MM.1S (cell line): Measurements from ENCODE around the gene C10orf53.

Experiments
- CTCF ChIP-seq: fragments of 300-600 bp; sonication (generic); IDR thresholded peaks from 2 replicates; pipeline ENCODE4 v1.5.1; 2016; ENCODE audit warnings: antibody characterized with exemption, low read length, mixed read lengths
- EZH2 ChIP-seq: fragments of 300-600 bp; sonication (generic); optimal IDR thresholded peaks from 2 replicates; pipeline ENCODE3; 2017; ENCODE audit warnings: low read depth, mild to moderate bottlenecking, antibody characterized with exemption, low read length, mixed read lengths

GRCh38 chr10:49679480-49679893 is at the start of gene C10orf53:
- TF ChIP-seq EZH2 (no peak), CTCF (no peak)
